ENCODE data around the gene MYCBP2.
A peak's percentile ranks its signal among the peaks of the same experiment; 100 is the strongest.
"Not testable (repeated sequence)": the region's sequence is repeated elsewhere in the genome, so short reads cannot be mapped to it uniquely, and the experiment has no call there.

The MYCBP2 gene

DNA sequence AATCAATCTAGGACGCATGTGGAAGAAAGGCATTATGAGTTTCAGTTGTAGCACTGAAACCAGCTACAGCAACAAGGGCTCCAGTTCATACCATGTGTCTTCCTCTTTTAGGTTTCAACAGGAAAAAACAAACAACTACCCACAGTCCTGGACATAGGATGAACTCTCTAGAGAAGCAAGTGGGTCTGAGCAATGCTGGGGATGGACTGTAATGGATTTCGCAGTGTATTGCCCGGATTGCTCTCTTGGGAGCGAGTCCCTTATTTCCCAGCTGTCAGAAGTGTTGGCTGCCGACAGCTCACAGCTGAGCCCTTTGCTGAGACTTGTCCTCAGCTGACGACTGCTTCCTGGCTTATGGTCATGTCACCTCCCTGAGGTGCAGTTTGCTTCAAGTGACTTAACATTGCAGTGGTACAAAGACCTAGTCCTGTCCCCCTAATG is 12.1 kb upstream of the MYCBP2 start:
- DNase-seq (ENCODE audit: low spot score), result no peak
- no peak for FAIRE-seq

DNA sequence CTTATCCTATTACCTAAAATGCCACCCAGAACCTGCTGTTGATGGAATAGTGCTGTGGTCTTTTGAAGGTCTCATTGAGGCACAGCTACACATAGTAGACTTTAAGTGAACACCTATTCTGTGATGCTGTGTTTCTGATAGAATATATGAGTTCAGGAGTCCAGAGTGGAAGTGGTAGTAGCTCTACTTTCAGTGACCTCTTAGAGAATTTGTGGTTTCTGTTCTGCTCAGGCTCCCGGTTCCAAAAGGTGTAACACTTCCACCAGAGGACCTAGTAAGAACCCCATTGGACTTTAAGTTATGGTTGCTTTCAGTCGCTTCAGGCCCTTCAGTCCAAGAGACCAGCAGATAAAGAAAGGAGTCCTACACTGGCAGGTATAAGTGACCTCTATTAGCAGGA is 11.4 kb upstream of the MYCBP2 start:
- DNase-seq (ENCODE audit: low spot score), result no peak
- no peak for FAIRE-seq

DNA sequence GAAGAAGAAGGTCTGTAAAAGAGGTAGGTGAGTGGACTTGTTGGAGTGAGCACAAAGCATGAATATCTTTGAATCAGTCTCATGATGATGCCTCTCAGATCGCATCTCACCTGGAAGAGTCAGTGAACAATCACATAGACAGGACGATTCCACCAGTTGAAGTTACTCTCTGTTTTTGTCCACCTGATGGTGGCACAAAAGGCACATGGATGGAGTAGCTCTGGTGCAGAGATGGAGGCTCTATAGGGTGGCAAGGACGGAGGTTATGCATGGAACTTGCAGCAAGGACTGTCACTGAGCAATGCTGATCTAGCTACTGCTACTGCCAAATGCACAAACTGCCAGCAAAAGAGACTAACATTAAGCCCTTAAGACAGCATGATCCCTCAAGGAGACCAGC is 10.3 kb upstream of the MYCBP2 start:
- DNase-seq (ENCODE audit: low spot score), result no peak
- FAIRE-seq, result no peak

DNA sequence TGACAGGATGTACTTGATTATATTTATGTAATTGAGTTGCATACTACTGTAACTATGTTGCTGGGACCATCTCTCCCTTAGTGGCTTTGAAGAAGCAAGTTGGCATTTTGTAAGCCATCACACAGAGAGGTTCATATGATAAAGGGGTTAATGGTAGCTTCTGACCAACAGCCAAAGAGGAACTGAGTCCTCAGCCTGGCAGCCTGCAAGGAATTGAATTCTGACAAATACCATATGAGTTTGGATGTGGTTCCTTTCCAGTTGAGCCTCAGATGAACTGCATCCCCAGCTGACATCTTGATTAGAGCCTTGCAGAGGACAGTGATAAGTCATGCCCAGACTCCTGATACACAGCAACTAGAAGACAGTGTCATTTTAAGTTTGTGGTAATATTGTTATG is 8.6 kb upstream of the MYCBP2 start:
- FAIRE-seq (no peak), DNase-seq (ENCODE audit: low spot score) (no peak)

DNA sequence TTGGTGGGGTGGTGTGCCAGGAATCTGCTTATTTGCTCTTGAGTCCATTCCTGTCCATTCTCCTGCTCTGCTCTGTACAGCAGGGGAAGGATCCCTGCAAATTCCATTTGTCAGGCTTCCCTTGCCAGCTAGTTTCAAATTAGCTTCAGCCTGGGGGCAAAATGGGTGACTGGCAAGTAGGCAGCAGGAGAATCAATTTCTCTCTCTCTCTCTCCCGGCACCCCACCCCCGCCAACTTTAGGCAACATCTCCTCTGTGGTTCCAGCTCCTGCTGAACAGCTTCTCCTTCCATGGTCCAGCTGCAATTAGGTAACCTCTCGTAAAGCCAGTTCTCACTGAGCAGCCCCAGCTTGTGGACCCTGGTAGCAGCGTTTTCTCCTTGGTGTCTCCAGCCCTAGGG is 6.7 kb upstream of the MYCBP2 start:
- FAIRE-seq (no peak), DNase-seq (ENCODE audit: low spot score) (no peak)

DNA sequence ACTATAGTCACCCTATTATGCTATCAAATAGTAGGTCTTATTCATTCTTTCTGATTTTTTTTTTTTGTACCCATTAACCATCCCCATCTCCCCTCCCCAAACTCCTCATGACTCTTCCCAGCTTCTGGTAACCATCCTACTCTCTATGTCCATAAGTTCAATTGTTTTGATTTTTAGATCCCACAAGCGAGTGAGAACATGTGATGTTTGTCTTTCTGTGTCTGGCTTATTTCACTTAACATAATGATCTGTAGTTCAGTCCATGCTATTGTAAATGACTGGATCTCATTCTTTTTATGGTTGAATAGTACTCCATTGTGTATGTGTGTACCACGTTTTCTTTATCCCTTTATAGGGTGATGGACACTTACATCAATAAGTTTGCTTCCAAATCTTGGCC is 4.5 kb upstream of the MYCBP2 start:
- FAIRE-seq (no peak), DNase-seq (ENCODE audit: low spot score) (no peak)

DNA sequence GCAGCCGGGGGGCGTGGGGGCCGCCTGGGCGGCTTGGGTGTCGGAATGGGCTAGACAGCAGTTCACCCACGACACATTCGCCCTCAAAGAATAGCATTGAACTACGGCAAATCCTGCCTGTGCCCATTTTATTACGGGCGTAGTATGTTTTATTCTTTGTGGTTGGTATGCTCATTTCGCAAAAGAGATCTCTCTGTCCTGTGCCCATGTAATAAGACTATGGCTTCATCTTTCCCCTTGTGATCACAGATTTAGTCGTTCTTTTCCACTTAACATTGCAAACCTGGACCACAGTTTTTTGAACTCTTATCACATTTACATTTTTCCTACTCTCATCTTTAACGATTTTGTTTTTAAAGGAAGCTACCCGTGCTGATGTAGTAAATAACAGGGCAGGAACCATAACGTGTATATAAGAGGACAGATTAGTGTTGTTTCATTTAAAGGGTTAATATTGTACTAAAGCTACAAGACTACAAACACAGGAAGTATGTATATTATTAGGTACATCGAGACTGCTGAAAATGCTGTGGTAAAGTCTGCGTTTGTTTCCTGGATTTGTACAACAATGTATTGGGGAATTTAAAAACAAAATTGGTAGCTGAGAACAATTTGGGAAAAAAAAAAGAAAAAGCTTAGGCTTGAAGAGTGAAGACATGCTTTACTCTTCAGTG is 3.2 kb upstream of the MYCBP2 start:
- FAIRE-seq (no peak), DNase-seq (ENCODE audit: low spot score) (no peak)

DNA sequence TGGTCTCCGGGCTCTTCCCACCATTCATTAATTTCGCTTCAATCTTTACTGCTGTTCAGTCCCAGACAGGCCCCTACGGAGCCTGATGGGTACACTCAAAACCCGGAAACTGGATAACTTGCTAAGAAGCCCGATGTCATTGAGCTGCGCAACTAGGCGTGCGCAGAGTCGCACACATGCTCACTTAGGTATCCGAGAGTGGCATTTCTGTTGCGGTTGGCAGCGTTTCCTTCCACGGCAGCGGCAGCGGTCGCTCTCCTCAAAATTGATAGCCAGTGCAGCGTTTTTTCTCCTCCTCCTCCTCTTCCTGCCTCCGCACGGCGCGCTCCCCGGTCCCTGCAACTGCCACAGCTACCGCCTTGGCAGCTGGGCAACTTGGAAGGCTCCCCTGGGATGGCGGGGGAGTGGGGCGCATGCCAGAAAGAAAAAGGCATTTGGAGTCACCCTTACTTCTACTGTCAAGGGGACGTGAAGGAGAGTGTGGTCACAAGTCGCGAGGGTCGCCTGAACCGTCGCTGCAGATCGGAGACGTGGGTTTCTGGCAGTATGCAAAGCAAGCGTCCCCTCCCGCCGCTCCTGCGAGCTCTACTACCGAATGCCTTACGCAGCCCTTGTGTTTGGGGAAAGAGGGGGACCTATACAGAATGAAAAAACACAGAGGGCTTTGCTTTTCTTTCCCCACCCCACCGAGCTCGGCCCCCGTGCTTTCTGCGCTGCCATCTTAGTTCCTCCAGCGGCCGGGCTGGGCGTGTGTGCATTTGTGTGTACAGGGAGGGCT is 2.4 kb upstream of the MYCBP2 start:
- FAIRE-seq (no peak), DNase-seq (ENCODE audit: low spot score) (peak; percentile 65)

DNA sequence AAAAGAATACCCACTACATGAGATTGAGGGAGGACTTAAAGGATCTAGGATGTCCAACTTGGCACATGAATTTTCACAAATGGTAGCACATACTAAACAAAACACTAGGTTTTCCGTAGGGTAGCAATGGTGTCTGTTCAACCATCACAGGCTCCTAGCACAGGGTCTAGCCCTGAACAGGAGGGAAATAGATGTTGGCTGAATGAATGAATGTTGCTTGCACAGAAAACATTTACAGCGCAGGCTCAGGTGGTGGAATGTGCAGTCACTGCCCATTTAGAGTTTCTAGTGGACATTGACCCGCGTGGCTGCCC is 1.9 kb upstream of the MYCBP2 start:
- FAIRE-seq (no peak), DNase-seq (ENCODE audit: low spot score) (no peak)

DNA sequence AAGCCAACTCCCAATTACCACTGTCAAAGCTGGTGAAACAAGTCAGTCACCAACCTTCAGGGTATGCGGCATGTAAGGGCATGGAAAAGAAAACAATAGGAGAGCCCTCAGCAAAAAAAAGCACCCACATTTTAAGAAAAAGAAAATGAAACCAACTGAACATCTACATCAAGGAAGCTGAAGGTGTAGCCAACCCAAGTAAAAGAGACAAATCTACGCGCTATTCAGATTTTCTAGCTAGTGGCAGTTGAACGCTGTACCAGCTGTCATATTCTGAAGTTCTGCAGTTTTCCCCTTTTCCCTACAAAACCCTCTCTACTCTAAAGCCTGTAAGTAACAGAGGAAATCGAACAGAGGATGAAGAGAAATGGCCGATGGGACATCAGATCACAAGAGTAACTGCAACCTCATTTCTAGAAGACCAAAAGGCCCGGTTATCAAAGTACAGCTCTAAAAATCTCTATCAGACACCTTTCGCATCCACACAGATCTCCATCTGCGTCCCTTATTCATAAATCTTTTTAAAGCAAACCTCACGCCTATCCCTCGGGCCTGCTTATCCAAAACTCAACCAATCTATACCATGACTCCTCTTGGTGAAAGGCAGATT is 1.4 kb downstream of the MYCBP2 start:
- FAIRE-seq, result no peak
- no peak for DNase-seq (ENCODE audit: low spot score)

DNA sequence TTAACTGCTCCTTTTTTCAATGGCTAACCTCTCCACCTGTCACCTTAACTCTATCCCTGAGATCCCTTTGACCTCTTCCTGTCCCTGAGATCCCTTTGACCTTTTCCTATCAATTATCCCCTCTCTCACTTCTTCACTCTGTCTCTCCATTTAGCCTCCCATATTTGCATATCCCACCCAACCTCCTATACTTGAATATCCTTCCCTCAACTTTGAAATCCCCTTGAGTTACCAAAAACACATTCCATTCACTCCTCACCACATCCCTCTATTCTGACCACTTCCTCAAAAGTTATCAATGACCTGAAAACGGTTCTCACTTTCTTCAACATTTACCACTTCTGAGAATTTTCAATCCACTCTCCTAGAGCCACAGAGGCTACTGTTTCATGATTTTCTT is 3.0 kb downstream of the MYCBP2 start:
- DNase-seq (ENCODE audit: low spot score), result no peak

DNA sequence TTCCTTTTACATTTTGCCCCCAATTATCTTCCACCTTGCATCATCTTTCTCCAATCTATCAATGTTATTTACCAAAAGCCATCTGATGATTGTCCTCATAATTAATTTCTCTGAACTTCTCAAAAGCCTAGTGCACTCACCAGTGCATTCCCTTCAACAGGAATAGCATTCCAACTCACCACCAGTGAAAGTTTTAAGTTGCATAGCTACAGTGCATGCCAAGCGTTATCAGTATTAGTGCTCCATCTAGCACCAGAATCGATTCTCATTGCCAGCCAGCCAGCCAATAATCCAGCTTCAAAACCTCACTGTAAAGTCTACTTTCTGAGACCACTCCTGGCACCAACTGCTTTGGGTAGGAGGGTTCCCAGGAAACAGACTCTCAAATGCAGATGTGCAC is 7.4 kb downstream of the MYCBP2 start:
- FAIRE-seq, result no peak

More for the DNA sequence above, 3.0 kb downstream of the MYCBP2 start:
- FAIRE-seq, result no peak

DNA sequence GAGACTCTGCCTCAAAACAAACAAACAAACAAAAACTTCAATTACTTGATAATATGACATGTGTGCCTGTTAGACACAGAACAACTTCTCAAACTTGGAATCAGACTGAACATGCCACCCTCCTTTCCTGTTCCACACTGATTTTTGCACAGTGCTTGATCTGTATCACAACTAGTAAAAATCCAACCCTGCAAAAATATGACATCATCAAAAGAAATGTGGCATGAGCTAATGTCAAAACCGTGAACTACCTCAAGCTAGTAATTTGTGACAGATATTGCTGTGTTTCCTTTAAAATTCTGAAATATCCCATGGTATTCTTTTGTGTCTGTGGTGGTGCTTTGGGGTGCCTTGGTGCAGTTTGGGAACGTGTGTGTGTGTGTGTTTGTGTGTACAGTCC is 8.2 kb downstream of the MYCBP2 start:
- FAIRE-seq (no peak), DNase-seq (ENCODE audit: low spot score) (no peak)

More for the DNA sequence above, 7.4 kb downstream of the MYCBP2 start:
- DNase-seq (ENCODE audit: low spot score), result no peak

DNA sequence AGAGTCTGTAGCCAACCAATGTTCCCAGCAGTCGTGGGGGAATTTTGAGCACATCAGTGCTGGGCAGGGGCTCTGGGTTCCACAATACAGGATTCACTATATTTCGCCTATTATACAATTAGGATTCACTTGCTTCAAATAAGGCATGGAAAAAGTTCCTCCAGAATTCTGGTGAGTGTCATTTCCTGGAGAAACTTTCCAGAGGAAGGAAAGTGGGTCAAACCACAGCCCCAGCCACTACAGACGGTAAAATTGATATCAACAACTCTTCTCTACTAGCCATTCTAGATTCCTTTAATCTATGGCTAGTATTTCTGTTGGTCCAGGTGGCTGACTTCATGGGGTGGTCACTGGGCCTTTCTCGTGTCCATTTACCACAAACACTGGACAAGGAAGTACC is 10.5 kb downstream of the MYCBP2 start:
- no peak for DNase-seq (ENCODE audit: low spot score)
- no peak for FAIRE-seq

DNA sequence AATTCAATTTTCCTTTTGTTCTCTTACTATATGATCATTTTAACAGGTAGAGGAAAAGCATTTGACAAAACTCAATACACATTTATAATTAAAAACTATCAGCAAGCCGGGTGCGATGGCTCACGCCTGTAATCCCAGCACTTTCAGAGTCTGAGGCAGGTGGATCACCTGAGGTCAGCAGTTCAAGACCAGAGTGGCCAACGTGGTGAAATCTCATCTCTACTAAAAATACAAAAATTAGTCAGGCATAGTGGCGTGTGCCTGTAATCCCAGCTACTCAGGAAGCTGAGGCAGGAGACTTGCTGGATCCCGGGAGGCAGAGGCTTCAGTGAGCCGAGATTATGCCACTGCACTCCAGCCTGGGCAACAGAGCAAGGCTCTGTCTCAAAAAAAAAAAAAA is 11.4 kb downstream of the MYCBP2 start:
- not testable (repeated sequence) for FAIRE-seq; DNase-seq (ENCODE audit: low spot score)

DNA sequence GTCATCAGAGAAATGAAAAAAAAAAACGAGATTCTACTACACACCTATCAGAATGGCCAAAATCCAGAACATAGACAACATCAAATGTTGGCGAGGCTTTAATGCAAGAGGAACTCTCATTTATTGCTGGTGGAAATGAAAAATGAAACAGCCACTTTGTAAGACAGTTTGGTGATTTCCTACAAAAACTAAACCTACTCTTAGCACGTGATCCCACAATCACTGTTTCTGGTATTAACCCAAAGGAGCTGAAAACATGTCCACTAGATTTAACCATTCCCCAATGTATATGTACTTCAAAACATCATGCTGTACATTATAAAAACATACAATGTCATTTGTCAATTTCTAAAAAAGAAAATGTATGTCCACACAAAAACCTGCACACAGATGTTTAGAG is 13.0 kb downstream of the MYCBP2 start:
- FAIRE-seq (no peak), DNase-seq (ENCODE audit: low spot score) (no peak)

DNA sequence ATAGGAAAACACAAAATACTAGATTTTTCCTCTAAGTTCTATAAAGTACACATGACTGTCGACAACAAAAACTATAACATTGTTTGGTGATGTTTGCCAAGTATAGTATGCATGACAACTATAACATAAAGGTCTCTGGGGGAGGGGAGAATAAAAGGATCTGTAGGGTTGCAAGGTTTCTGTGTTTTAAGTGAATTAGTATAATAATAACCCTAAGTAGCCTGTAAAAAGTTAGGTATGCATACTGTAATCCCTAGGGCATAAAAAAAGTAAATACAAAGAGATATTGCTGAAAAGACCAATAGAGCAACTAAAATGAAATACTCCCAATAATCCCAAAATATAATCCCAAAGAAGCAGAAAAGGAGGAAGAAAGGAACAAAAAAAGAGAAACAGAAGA is 14.6 kb downstream of the MYCBP2 start:
- DNase-seq (ENCODE audit: low spot score), result no peak

DNA sequence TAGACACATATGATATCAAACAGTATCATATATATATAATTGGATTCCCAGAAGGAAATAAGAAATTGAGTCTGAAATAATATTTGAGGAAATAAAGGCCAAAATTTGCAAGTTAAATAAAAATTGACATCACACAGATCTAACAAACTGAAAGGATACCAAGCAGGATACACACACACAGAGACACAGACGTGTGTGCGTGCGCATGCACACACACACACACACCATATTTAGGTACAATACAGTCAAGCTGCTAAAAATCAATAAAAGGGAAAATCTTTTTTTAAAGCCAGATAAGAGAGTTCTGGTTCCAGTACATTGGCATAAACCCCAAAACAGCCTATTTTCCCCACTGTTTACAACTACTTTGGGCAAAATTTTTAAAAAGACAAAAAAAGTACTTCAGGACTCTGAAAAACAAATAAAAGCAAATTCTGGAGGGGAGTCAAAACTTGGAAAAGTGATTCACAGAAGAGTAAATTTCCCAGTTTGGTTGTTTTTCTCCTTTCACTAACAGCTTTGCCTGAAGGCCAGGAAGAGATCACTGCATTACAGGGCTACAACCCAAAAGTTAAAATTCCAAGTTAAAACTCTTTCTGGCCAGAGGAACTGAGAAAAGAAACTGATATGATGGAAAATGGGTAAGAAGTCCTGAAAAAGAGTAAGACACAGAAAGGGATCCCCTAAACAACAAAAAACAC is 16.2 kb downstream of the MYCBP2 start:
- FAIRE-seq (no peak), DNase-seq (ENCODE audit: low spot score) (no peak)

More for the DNA sequence above, 14.6 kb downstream of the MYCBP2 start:
- FAIRE-seq, result no peak

DNA sequence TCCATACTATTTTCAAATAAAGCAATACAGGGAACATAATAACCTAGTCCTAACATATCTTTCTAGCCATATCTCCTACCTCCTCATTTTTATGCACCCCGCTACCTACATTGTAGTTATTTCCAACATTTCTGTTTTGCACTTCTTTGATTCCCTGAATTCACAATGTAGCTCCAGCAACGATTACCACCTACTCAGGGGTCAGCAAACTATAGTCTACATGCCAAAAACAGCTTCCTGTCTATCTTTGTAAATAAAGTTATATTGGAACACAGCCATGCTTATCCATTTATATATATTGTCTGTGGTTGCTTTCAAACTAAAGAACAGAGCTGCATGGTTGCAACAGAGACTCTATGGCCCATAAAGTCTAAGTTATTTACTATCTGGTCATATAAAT is 16.7 kb downstream of the MYCBP2 start:
- FAIRE-seq (no peak), DNase-seq (ENCODE audit: low spot score) (no peak)

DNA sequence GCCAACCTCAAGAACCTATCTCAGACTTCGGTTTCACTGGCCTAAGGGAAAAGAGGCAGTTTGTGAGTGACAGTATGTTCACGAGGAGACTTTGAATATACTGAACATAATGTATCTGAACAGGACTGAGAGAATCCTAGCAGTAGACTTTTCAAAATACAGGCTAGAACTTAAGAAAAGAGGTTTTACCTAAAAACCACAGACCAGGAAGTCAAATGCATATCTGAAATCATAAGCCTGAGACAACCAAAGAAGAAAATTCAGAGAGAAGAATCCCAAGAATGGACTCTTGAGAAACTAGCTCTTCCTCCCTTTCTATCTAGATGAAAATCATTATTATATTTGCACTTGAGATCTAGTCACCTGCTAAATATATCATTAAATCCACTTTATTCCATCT is 17.6 kb downstream of the MYCBP2 start:
- FAIRE-seq (no peak), DNase-seq (ENCODE audit: low spot score) (no peak)

DNA sequence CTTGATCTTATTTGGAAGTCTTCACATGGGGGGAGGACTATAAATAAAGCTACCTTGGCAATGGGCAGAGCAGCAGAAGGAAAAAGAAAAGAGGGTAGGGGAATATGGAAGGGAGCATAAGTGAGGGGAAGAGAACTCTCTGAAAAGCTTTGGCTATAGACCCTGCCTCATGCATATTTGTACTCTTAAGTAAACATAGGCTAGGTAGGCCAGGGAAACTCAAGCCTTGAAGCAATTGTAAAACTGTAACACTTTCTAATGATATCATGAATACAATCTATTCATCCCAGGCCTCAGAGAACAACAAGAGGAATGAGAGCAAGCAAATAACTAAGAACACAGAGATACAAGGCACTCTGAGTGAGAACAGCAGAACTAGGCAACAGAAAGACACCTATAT is 20.4 kb downstream of the MYCBP2 start:
- no peak for FAIRE-seq
- DNase-seq (ENCODE audit: low spot score), result no peak

DNA sequence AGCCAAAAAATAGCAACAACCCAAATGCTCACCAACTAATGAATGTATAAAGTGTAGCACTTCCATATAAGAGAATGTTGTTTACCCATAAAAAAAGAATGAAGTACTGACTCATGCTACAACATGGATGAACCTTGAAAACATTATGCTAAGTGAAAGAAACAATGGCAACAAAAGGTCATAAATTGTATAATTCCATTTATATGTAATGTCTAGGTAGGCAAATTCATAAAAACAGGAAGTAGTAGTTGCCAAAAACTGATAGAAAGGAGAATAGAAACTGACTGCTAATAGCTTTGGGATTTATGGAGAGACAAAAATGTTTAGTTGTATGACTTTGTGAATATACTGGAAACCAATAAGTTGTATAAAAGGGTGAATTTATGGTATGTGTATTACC is 21.6 kb downstream of the MYCBP2 start:
- no peak for FAIRE-seq
- no peak for DNase-seq (ENCODE audit: low spot score)
